ENCODE data around the gene XG. TPM values are rescaled to one million over a fixed set of nuclear protein-coding genes. Genes with fewer than 3 reads are reported as not detected.

The XG gene
- total and polyA plus RNA-seq, 2 of the 4 experiments (the other 2 are of a cell fraction) = under 0.01 TPM; not detected in 1

DNA sequence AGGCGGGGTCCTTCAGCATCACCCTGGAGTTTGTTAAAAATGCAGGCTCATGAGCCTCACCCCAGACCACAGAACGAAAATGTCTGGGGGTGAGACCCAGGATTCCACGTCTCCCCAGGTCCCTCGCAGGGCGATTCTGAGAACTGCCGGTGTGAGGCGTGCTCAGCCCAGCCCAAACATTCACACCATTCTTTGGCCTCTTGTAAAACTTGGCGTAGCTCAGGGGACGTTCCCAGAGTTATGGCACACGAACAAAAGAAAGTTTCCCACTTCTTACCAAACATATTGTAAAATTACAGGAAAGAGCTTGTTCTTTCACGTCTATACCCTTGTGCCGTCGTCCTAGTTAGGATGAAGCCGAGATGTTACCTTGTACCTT lies 47.9 kb upstream of the XG start:
- Histone ChIP-seq H3K79me1 (ENCODE audit: low read depth in 1 of 2, low read length in 2 of 2) (peaks cover 11 to 83% of the 10 kb centered on the region in 2 experiments), H2AK5ac (ENCODE audit: low read depth, low read length) (no peak overlapping the region), H3K4me3 (ENCODE audit: insufficient read depth, low read depth, low read length) (no peak overlapping the region), H4K91ac (ENCODE audit: insufficient read depth, low read depth, low read length) (no peak overlapping the region), H4K20me1 (ENCODE audit: insufficient read depth, low read length) (peaks cover 97% of the 10 kb centered on the region), H3K23ac (ENCODE audit: low read depth, low read length) (no peak overlapping the region), H4K5ac (ENCODE audit: low read depth, low read length) (no peak overlapping the region; the same call in 1 of the 2 replicates), H3K27me3 (ENCODE audit: control insufficient read depth, insufficient read depth, low read length) (no peaks in the 10 kb centered on the region), H3K4ac (ENCODE audit: low read depth, low read length) (no peak overlapping the region), H2AK9ac (replicated peaks; ENCODE audit: low read depth, low read length, poor library complexity) (no peak overlapping the region), H3K9me3 (ENCODE audit: control insufficient read depth, insufficient read depth, low read length) (no peaks in the 10 kb centered on the region), H2BK20ac (ENCODE audit: low read depth, low read length) (no peak overlapping the region), H4K8ac (ENCODE audit: low read depth in 2 of 2, low read length in 2 of 2) (no peak overlapping the region), H2BK15ac (ENCODE audit: low read depth, low read length) (no peak overlapping the region), H2BK5ac (ENCODE audit: low read depth, low read length, poor library complexity, severe bottlenecking) (no peak overlapping the region), H3K36me3 (ENCODE audit: control insufficient read depth, insufficient read depth, low read length) (peaks cover 5% of the 10 kb centered on the region), H3K4me2 (ENCODE audit: low read depth, low read length) (no peak overlapping the region), H3K27ac (ENCODE audit: insufficient read depth, low read length) (no peak overlapping the region), H3K56ac (ENCODE audit: extremely low read depth, insufficient read depth, low read length) (no peak overlapping the region), H3K9me1 (ENCODE audit: insufficient read depth, low read length) (peaks cover 23% of the 10 kb centered on the region), H2AFZ (replicated peaks; ENCODE audit: low read length, poor library complexity) (no peak overlapping the region), H2BK120ac (ENCODE audit: low read depth, low read length) (no peak overlapping the region), H3K9ac (ENCODE audit: low read depth, low read length) (no peak overlapping the region), H3K14ac (replicated peaks; ENCODE audit: low read depth, low read length) (no peak overlapping the region), H3K18ac (ENCODE audit: low read depth, low read length) (no peak overlapping the region), H3K4me1 (ENCODE audit: control insufficient read depth, insufficient read depth, low read length) (peaks cover 15% of the 10 kb centered on the region)
- CTCF ChIA-PET = no interaction called here
- POLR2A ChIA-PET (ENCODE audit: unreplicated experiment) = no interaction called here
- 93% methylated on average over 7 of the region's 14 CpGs; no CpG with 5 or more reads in 1 of the 2 experiments for WGBS, 2 experiments (ENCODE audit: extremely low coverage in 2 of 2, insufficient read length in 1 of 2)
- TF ChIP-seq FOS (IDR thresholded peaks at IDR 0.05; ENCODE audit: low read depth, low read length) (no peak), RCOR1 (IDR thresholded peaks at IDR 0.05; ENCODE audit: insufficient replicate concordance, low read length) (no peak), POLR2A (IDR thresholded peaks at IDR 0.05; ENCODE audit: low read depth, low read length) (no peak), CHD1 (IDR thresholded peaks at IDR 0.05; ENCODE audit: low read depth, low read length) (no peak), NFE2L2 (IDR thresholded peaks at IDR 0.05; ENCODE audit: low read depth, low read length) (no peak), MAZ (IDR thresholded peaks at IDR 0.05; ENCODE audit: borderline replicate concordance, low read depth, low read length) (no peak), CEBPB (IDR thresholded peaks at IDR 0.05; ENCODE audit: low read depth, low read length) (no peak), BHLHE40 (IDR thresholded peaks at IDR 0.05; ENCODE audit: low read depth, low read length) (no peak), RAD21 (IDR thresholded peaks at IDR 0.05; ENCODE audit: low read length) (no peak), RFX5 (IDR thresholded peaks at IDR 0.05; ENCODE audit: low read depth, low read length) (no peak), MXI1 (IDR thresholded peaks at IDR 0.05; ENCODE audit: borderline replicate concordance, low read depth, low read length) (no peak), SMC3 (IDR thresholded peaks at IDR 0.05; ENCODE audit: low read depth, low read length) (no peak), MAFK (IDR thresholded peaks at IDR 0.05; ENCODE audit: low read depth, low read length) (no peak)
- TF ChIP-seq, protein P1, sequence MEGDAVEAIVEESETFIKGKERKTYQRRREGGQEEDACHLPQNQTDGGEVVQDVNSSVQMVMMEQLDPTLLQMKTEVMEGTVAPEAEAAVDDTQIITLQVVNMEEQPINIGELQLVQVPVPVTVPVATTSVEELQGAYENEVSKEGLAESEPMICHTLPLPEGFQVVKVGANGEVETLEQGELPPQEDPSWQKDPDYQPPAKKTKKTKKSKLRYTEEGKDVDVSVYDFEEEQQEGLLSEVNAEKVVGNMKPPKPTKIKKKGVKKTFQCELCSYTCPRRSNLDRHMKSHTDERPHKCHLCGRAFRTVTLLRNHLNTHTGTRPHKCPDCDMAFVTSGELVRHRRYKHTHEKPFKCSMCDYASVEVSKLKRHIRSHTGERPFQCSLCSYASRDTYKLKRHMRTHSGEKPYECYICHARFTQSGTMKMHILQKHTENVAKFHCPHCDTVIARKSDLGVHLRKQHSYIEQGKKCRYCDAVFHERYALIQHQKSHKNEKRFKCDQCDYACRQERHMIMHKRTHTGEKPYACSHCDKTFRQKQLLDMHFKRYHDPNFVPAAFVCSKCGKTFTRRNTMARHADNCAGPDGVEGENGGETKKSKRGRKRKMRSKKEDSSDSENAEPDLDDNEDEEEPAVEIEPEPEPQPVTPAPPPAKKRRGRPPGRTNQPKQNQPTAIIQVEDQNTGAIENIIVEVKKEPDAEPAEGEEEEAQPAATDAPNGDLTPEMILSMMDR (conservative IDR thresholded peaks at IDR 0.05; ENCODE audit: low read depth, low read length) = no peak
- TF ChIP-seq, protein P2, sequence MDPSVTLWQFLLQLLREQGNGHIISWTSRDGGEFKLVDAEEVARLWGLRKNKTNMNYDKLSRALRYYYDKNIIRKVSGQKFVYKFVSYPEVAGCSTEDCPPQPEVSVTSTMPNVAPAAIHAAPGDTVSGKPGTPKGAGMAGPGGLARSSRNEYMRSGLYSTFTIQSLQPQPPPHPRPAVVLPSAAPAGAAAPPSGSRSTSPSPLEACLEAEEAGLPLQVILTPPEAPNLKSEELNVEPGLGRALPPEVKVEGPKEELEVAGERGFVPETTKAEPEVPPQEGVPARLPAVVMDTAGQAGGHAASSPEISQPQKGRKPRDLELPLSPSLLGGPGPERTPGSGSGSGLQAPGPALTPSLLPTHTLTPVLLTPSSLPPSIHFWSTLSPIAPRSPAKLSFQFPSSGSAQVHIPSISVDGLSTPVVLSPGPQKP (IDR thresholded peaks at IDR 0.05; ENCODE audit: borderline replicate concordance, low read depth, low read length) = no peak
- TF ChIP-seq, protein P3, sequence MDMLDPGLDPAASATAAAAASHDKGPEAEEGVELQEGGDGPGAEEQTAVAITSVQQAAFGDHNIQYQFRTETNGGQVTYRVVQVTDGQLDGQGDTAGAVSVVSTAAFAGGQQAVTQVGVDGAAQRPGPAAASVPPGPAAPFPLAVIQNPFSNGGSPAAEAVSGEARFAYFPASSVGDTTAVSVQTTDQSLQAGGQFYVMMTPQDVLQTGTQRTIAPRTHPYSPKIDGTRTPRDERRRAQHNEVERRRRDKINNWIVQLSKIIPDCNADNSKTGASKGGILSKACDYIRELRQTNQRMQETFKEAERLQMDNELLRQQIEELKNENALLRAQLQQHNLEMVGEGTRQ (IDR thresholded peaks at IDR 0.05; ENCODE audit: low read depth, low read length) = no peak
- ATAC-seq (ENCODE audit: low read depth) (no peak), DNase-seq (no peak)
- intact Hi-C loops (cut with micrococcal nuclease) = no loop called here
- no TSS peak for BruUV-seq (replicated peaks)
- in situ Hi-C loops (cut with MboI; ENCODE audit: low sequenced_read_pairs) = no loop called here
- dilution Hi-C loops (cut with HindIII; ENCODE audit: low sequenced_read_pairs, unreplicated experiment) = no loop called here

All from IMR-90 (cell line).